ENCODE measurements around the gene C10orf90.

Gene C10orf90

GRCh38 chr10:126434235-126434634 is 236.3 kb downstream of the C10orf90 start:
- H3K79me2 ChIP-seq (ENCODE audit: insufficient read depth, low read length): no peaks in the 10 kb centered on the region

GRCh38 chr10:126433351-126433750 is 237.1 kb downstream of the C10orf90 start:
- Histone ChIP-seq H3K79me2 (ENCODE audit: insufficient read depth, low read length) (no peaks in the 10 kb centered on the region), H2AFZ (ENCODE audit: low read depth, low read length, severe bottlenecking) (no peak overlapping the region), H3K27ac (ENCODE audit: low read depth, low read length) (no peak overlapping the region), H3K27me3 (ENCODE audit: low read length) (no peaks in the 10 kb centered on the region), H3K4me2 (ENCODE audit: low read depth, low read length, poor library complexity, severe bottlenecking) (no peak overlapping the region), H3K36me3 (ENCODE audit: low read length) (no peaks in the 10 kb centered on the region), H3K9ac (ENCODE audit: low read length) (no peak overlapping the region), H3K9me3 (ENCODE audit: insufficient read depth, low read length) (no peaks in the 10 kb centered on the region), H3F3A (ENCODE audit: insufficient read depth) (no peaks in the 10 kb centered on the region), H3K4me3 (ENCODE audit: insufficient read depth, low read length, poor library complexity, severe bottlenecking) (no peak overlapping the region), H4K20me1 (ENCODE audit: low read depth, low read length) (no peaks in the 10 kb centered on the region), H3K9me2 (replicated peaks; ENCODE audit: insufficient read depth, low read length) (no peaks in the 10 kb centered on the region)
- TF ChIP-seq CTCF (IDR thresholded peaks at IDR 0.05; ENCODE audit: insufficient read depth, low read length, poor library complexity, severe bottlenecking) (no peak), EZH2phosphoT487 (conservative IDR thresholded peaks at IDR 0.05; ENCODE audit: low read length) (no peak)

More at GRCh38 chr10:126434235-126434634, 236.3 kb downstream of the C10orf90 start:
- Histone ChIP-seq H3K9me3 (ENCODE audit: insufficient read depth, low read length) (no peaks in the 10 kb centered on the region), H3F3A (ENCODE audit: insufficient read depth) (no peaks in the 10 kb centered on the region), H2AFZ (ENCODE audit: low read depth, low read length, severe bottlenecking) (no peak overlapping the region), H3K27ac (ENCODE audit: low read depth, low read length) (no peak overlapping the region), H3K27me3 (ENCODE audit: low read length) (no peaks in the 10 kb centered on the region), H4K20me1 (ENCODE audit: low read depth, low read length) (no peaks in the 10 kb centered on the region), H3K9ac (ENCODE audit: low read length) (no peak overlapping the region), H3K36me3 (ENCODE audit: low read length) (no peaks in the 10 kb centered on the region), H3K9me2 (replicated peaks; ENCODE audit: insufficient read depth, low read length) (no peaks in the 10 kb centered on the region), H3K4me2 (ENCODE audit: low read depth, low read length, poor library complexity, severe bottlenecking) (no peak overlapping the region), H3K4me3 (ENCODE audit: insufficient read depth, low read length, poor library complexity, severe bottlenecking) (no peak overlapping the region)
- no peak for TF ChIP-seq EZH2phosphoT487 (conservative IDR thresholded peaks at IDR 0.05; ENCODE audit: low read length)
- no peak for TF ChIP-seq CTCF (IDR thresholded peaks at IDR 0.05; ENCODE audit: insufficient read depth, low read length, poor library complexity, severe bottlenecking)

- H3K4me2 ChIP-seq (ENCODE audit: low read depth, low read length, poor library complexity, severe bottlenecking): no peak overlapping the region
Observed at GRCh38 chr10:126432507-126432906, 238.0 kb downstream of the C10orf90 start.

More at GRCh38 chr10:126432507-126432906, 238.0 kb downstream of the C10orf90 start:
- Histone ChIP-seq H3K9me2 (replicated peaks; ENCODE audit: insufficient read depth, low read length) (no peaks in the 10 kb centered on the region), H2AFZ (ENCODE audit: low read depth, low read length, severe bottlenecking) (no peak overlapping the region), H4K20me1 (ENCODE audit: low read depth, low read length) (no peaks in the 10 kb centered on the region), H3K27ac (ENCODE audit: low read depth, low read length) (no peak overlapping the region), H3K9me3 (ENCODE audit: insufficient read depth, low read length) (no peaks in the 10 kb centered on the region), H3K9ac (ENCODE audit: low read length) (no peak overlapping the region), H3K4me3 (ENCODE audit: insufficient read depth, low read length, poor library complexity, severe bottlenecking) (no peak overlapping the region), H3K36me3 (ENCODE audit: low read length) (no peaks in the 10 kb centered on the region), H3K27me3 (ENCODE audit: low read length) (no peaks in the 10 kb centered on the region), H3K79me2 (ENCODE audit: insufficient read depth, low read length) (no peaks in the 10 kb centered on the region), H3F3A (ENCODE audit: insufficient read depth) (no peaks in the 10 kb centered on the region)
- TF ChIP-seq CTCF (IDR thresholded peaks at IDR 0.05; ENCODE audit: insufficient read depth, low read length, poor library complexity, severe bottlenecking) (no peak), EZH2phosphoT487 (conservative IDR thresholded peaks at IDR 0.05; ENCODE audit: low read length) (no peak)

All from SU-DHL-6 (cell line).